ENCODE results near the gene DLG1. TPM values are rescaled to one million over a fixed set of nuclear protein-coding genes. Genes with fewer than 3 reads are reported as not detected.

Gene DLG1
- 13.0 to 19.0 TPM (median 16.9 TPM) in 5 replicates for total RNA-seq (2022; extraction: Qiagen RNA extraction)

DNA sequence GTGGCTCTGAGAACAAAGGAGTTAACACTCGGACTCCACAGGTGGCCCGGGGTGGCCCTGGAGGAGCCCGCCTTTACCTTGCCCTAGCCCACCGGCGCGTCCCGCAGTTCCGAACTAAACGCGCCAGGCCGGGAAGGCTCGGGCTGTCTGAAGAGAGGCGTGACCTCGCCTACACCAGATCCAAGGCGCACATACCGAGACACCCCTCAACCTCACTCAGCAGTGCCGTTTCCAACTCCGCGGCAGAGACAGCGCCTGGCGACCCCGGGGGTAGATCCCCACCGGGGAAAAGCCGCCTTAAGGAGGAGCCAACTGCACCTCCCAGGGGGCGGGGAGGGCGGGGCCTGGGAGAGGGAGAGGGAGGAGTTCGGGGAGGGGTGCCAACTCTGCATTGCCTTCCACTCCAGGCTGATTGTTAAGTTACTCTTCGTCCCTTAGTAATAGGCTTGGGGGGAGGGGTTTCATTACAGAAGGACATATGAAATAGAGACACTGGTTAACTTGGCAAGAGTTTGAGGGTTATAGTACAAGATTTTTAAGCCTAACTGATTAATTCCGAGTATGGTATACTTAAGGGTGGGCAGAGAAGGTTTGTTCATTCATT lies at the start of gene DLG1:
TSS of gene DLG1 (minus strand) at position 272 of the 604 bp plus-strand sequence. CDS start 1,408 bp downstream, outside the sequence.

GRCh38 chr3:197029511-197030167 lies 268.8 kb downstream of the DLG1 start, which contains the start of gene MELTF:
Gene MELTF (minus strand): TSS chr3:197029817. CDS start chr3:197029702, 115 bp downstream.

